ENCODE results near the gene GLI3.

Gene GLI3

DNA sequence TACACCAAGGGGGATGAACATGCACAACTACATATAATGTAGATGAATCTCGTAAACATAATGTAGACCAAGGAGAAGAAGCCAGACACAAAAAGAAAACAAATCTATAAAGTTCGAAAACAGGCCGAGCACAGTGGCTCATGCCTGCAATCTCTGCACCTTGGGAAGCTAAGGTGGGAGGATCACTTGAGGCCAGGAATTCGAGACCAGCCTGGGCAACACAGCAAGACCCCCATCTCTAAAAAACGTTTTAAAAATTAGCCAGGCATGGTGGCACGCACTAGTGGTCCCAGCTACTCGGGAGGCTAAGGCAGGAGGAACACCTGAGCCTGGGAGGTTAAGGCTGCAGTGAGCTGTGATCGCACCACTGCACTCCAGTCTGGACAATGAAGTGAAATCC lies 68.5 kb downstream of the GLI3 start:
- DNase-seq, result no peak

DNA sequence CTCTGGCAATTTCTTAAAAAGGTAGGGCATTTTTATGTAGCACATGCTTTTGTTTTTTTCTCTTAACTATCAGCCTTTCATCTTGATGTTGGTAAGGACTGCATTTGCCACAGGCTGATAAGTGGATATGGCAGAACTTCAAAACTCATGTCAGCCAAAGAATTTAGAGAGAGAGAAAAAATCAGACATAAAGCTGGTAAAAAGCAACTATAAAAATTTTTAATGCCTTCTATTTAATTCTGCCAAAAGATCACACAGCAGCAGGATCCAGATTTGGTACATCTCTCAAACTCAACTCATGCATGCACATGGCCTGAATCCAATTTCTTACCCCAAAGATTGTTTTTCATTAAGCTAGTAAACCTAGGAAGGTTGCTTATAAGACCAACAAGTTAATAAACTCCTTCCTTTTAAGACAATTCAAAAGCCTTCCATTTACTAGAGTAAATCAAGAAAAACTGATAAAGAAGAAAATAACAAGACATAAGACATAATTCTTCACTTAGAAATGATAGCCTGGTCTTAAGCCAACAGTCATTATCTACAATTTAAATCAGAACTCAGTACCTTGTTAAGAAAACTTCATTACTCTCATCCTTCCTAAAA lies 69.3 kb downstream of the GLI3 start:
- DNase-seq, result no peak

DNA sequence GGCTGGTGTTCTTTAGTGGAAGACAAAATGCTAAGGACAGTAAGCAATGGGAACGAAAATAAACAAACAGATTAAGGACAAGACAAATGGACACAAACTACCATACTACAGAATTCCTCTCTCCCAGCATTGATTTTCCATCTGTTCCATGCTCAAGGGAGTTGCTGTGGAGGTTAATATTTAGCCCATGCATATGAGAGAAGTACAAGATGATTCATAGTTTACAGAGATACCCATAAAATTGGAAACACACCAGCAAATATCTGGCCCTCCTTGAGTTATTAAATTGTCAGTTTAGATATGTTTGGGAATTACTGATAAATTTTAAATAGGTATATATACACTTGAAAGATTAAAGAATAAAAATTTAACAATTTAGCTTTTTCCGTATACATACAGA lies 69.8 kb downstream of the GLI3 start:
- DNase-seq, result no peak

DNA sequence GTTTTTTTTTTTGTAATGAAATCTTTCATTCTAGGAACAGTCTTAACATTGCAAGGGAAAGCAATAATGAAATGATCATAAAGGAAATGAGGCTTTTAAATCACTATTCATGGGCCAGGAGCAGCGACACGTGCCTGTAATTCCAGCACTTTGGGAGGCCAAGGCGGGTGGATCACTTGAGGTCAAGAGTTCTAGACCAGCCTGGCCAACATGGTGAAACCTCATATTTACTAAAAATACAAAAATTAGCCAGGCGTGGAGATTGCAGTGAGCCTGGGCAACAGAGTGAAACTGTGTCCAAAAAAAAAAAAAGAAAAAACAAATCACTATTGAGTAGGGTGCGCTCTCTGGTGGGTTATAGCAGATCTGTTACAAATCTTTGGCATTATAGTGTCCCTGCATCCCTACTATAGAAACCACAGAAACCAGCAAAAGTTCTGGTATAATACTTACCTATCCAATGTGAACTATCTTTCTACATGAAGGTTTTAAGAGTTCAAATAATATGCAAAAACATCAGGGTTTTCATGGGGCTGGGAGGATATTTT lies 72.1 kb downstream of the GLI3 start:
- no peak for DNase-seq

DNA sequence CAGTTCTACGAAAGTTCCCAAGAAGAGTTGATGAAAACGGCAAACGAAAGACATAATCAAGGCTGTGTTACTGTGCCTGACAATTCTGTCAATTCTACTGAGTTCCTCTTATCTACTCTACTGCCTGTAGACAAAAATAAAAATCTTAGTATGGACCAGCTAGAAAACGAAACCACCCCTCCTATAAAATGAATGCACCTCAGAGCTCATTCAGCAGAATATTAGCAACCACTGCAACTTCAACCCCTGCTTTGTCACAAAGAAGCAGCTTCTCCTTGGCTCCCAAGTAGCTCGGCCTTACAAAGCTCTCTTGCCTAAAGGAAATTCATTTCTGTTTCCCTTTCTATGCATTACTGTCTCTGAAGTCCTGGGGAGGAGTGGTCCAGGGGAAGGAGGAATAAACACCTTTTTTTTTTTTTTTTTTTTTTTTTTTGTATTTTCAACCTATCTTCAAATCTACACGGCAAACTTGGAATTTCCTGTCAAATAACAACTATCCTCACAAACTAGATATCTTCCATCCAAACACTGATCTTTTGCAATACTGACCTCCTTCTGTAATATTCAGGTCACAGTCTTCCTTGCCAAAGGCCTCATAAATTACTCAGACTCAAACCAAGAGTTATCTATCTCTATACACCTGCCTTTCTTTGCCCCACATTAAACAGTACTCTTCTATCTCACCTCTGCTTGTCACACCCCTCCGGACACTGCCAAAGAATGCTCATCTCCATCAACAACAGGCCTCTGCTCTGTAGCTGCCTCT lies 74.3 kb downstream of the GLI3 start:
- no peak for DNase-seq

DNA sequence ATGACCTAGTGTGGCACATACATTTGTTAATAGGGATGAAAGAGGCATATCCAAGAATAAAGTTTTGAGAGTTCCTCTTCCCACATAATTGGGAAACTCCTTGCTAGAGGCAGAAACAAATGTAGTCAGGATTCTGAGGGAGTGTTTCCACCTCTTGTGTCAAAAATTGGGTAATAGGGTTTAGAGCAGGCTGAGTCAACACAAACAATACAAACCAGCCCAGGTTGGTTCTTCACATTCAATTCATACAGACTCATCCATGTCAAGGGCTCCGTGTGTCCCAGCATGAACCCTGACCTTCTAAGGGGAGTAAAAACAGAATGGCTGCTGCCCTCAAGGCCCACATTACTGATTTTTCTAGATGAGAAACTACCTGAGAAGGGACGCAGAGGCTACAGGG lies 75.3 kb downstream of the GLI3 start:
- no peak for DNase-seq

DNA sequence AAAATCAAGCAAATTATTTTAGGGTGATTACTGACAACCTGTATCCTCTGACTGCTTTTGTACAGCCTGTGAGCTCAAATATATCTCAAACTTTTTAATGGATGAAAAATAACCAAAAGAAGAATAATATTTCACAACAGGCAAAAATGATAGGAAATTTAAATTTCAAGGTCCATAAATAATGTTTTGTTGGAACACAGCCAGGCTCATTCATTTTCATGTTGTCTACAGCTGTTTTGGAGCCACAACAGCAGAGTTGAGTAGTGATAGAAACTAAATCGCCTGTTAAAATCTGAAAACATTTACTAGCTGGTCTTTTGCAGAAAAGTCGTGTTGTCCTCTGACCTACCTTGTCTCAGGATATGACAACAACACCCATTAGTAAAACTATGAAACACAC lies 75.9 kb downstream of the GLI3 start:
- no peak for DNase-seq

DNA sequence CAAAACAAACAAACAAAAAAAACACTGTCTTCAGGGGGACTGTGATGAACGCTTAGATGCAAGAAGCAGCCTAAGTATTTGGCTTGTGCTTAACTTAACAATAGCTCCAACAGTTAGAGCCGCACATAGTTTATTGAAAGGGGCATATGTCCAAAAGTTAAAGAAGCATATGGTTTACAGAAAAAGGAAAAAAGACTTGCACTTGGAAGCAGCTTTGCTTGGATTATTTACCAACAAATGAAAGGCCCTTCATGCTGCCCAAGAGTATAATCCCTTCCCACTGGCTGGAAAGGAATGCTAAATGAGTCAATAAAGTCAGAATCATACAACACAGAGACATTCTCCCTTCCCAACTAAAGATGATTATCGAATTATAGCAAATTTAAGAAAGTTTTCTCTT lies 77.9 kb downstream of the GLI3 start:
- DNase-seq, result no peak

DNA sequence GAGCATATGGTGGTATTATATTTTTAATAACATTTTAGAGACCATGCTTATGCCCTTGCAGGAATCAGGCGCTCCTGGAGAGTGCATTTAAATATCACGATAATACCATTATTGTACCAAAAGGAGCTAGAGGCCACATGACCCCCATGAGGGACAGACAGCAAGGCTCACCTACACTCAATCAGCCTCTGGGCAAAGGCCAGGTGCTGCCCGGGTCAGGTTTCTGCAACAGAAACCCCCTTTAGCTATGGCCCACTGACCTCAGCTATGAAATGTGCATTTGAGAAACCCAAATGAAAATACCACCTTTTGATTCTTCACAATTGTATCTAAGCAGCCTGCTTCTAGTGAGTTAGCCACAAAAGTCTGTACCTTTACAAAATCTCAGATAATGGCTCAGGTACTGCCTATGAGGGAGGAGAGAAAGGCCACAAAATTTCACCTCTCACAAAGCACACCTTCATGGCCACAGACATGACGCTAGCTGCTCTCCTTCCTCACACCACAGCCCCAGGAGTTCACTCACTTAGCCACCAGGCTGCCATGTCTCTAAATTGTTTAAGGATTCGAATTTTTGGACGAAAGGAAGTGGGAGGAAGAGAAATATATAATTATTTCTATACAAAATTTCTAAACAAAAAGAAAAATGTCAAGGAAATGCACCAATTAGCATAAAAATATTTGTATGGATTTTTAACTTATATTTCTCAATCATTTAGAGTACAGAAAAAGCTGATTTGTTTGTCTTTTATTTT lies 79.9 kb downstream of the GLI3 start:
- DNase-seq, result no peak

DNA sequence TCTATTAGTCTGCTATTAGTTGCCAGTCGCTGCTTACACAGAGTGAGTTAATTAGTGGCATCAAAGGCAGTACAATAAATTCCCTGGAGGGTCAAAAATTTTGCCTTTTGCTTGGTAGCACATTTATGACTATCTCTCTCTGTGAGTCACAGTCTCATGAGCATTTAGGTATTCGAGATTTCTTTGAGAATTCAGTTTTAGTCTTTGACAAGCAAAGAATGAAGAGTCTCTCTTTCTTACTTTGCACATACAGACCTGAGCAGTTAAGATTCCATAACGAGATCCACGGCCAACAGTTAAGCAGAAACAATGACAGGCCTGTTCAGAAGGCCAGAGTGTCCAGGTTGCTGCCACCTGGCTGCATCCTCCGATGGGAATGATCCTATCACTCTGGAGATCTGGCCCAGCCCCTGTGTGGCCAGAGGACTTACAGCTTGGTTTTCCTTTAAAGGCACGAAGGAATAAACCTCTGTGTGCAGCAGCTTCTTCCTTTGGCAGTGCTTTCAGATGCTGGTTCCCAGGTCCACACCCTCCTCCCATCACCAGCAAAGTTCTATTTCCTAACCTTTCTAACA lies 80.6 kb downstream of the GLI3 start:
- peak; percentile 70 for DNase-seq

DNA sequence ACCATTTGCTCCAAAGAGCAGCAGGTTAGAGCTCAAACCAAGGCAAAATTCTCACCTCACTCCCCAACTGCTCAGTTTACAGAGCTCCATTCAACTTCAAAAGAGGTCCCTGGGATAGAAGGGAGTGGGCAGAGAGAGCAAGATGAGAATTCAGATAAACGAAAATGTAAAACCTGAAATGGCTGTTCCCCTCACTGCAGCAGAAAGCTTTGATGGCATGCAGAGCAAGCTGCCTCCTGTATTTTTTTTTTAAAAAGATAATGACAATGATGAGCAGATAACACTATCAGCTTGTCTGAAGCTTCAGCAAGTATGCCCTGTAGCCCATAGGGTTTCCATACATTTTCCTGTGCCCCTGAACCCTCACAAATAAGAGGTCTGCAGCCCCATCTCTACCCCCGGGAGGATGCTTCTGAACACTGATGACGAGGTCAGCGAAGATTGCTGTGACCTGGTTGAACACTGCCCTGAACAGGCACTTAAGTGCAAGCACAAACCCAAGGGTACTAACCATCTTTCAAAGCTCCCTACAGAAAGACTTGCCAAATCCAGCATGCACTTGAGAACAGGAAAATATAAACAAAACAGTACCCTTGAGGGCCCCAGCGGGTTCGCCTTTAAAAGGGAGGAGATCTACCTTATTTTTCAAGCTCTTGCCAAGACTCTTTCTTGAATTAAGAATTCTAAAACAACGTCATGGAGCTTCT lies 81.3 kb downstream of the GLI3 start:
- peak; percentile 62 for DNase-seq

DNA sequence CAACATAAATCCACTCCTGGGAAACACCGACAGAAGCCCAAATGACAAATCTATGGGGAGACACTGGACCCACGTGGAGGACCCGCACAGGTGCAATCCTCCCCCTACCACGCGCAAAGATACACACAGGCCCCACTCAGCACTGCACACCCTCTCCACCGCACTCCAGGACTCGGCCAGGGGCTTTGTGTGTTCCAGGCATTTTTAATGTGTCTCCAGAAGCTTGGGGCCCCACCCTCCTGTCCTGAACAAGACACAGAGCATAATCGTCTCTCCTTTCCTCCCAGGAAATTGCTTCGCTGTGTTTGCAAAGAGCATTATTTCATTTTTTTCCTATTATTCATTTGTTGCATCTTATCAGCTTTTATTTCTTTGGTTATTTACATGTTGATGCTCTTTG lies 82.8 kb downstream of the GLI3 start:
- DNase-seq, result no peak

DNA sequence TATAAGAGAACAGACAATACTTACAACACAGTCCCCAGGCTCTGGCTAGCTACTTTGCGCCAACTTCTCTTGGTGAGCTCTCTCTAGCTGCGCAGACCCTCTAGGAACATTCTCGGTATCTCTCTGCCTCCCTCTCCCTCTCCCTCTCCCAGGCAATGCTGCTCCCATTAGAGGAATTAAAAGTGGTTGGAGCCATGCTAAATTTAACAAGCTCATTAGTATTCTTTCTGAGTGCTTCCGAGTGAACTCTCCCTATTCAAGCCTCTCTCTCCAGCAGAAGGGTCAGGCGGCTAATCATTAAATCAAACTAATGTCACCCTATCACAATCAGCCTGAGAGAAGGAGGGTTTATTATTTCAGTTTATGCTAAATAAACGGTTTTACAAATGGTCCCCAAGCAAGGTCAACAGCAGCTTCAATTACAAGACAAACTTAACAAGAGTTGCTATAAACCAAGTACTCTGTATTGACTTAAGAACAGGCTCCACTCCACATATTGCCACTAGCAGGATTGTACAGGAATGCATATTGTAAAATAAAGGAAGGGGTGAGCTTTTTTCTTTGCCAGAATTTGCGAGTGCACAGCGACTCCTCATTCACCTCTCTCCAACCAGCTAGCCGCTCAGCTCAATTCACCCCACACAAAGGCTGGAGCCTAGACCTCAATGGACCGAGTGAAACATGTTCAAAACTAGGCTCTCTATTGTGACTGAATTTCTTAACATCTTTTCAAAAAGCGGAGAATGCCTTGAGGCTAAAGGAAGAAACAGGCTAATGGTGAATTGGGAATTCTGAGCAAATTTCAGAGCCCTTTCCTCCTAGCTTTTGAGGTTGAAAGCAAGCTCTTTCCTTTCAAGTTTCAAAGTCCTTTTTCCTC lies 84.4 kb downstream of the GLI3 start:
- DNase-seq, result peak; percentile 91

DNA sequence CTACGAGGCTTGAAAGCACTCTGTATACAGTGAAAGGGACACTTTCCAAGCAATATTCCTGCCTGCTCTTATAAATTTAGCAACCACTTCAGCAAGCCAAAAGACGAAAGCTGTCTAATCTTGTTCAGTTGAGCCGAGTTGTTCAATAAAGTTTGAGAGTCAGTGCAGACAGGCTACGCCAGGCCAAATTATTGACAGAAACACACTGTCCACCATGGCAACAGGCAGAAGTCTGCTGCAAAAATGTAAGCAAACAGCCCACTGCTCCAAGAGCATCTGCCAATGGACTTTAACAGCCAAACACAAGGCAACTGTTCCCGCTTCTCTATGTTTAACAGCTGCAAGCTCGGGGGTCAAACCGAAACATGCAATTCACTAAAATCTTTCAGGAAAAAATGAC lies 85.7 kb downstream of the GLI3 start:
- peak; percentile 81 for DNase-seq

DNA sequence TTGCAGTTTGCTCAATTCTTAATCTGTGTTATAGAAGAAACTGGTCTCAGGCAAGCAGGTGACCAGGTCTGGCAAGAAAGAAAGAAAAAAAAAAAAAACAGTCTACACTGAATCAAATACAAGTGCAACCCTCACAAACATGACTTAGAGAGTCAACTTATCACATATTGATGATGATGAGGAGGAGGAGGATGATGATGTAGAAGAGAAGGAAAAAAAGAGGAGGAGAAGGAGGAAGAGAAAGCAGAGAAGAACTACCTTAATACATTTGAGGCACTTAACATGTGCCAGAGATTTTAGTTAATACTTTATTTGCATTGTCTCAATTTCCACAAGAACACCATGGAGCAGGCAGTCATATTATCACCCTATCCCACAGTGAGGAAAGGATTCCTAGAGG lies 91.5 kb downstream of the GLI3 start:
- DNase-seq, result no peak

DNA sequence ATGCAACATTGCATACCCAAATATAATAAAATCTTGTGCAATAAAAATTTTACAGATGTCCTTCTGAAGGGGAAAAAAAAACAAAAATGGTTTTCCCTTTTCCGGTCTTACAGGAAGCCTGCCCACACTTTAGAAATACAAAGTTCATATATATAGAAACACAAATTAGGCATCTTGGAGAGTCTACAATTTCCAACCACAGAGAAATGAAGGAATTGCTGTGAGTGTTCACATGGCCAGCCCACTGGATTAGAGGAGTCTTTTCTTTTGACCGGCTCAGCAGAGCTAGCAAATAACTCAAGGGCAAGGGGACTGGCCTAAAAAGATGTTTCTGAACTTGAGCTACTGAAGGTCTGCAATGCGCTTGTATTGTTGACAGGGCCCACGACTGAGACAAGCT lies 92.4 kb downstream of the GLI3 start:
- DNase-seq, result no peak

DNA sequence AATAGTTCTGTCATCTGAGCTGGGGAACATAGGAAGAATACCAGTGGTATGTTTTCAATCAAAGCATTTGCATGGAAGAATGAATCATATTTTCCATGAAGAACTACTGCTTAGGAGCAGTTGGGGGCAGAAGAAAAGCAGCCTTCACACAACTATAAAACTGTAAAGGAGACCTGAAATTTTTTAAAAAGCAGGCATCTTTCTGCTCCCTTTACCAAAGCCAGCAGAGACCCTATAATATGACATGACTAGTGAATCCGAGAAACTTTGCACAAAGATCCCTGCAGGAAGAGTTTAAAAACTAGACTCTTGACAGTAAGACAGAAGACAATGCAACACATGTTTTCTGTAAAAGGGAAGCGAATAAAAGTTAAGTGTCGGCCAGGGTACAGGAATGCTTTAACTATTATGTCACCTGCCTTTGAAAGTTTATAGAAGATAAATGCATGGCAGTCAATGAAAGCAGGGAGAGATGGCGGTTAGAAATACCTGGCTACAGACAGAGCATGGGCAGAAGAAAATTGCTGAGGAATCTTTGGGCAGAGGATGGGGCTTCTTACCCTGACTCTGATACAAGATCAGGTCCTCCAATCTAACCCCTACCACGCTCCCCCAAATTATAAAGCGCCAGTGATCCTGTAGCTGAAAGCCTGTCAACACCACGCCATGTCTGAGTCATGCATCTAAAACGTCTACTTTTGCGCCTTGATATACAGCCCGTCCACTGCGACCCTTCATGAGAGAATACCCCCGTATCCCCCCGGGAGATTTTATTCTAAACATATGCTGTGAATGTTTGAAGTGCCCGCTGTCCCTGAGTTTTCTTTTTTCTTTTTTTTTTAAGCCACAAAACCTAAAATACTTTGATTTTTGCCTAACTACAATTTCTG lies 93.1 kb downstream of the GLI3 start:
- no peak for DNase-seq

DNA sequence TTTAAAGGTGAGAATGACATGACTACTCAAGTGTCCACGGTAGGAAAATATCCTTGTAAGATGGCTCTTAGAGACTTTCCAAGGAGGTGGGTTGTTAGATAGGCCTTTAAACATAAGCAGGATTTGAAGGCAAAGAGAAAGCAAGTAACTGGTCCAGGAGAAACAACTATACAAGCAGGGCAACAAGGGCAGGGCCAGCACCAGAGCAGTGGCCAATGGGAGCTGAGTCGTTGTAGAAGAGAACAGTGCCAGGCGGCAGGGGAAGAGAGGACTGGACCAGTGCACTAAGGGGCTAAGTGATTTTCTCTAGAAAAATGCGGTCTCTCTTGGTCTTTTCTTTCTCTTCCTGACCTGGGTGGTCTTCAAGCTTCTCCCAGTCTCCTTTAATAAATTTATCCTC lies 94.9 kb downstream of the GLI3 start:
- no peak for DNase-seq

DNA sequence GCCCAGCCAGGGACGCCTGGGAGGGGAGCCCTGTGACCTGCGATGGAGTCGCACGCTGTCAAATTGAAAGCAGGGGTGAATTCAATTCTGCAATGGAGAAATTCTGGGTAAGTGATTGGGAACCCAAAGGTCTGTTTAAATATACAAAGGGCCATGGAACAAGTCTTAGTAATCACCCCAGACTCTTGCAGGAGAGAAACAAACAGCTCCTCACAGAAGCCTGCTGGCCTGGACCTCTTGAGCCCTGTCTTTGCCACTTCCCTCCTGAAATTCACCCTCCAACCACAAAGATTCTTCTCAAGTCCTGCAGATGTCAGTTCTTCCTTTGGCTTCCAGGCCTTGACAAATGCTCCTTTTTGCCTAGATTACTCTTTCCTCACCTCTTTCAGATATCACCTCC lies 97.3 kb downstream of the GLI3 start:
- no peak for DNase-seq

DNA sequence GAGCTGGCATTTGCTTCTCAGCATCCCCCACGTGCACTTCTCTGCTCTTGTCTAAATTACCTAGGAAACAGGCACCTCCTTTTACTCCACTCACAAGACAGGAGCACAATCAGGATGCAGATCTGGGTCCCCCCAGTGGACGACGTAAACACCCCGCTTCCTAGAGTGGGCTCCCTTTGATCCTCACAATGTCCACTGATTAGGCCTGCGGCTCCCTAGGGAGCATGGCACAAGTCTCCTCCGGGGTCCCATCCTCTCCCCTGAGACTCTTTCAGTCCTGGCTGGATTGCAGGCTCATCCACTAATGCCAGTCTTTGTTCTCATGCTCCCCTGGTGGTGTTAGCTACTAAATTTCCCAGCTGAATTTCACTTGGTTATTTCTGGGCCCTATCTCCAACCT lies 98.3 kb downstream of the GLI3 start:
- peak; percentile 61 for DNase-seq

DNA sequence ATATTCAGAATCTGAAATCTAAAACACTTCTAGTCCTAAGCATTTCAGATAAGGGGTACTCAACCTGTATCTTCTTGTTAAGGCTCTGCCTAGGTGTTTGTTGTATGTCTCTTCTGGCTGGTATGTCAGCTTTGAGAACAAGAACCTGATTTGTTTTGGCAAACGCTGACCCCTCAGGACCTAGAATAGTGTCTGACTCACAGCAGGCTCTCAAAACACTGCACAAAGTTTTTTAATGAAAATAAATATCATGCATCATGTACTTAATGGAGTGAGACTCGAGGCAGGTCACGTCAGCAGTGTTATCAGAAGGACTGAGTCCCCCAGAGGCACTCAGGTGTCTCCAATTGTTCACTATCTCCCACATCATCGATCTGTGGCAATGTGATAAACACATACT lies 99.1 kb downstream of the GLI3 start:
- DNase-seq, result no peak

Measured in eye (tissue), 1 donor.